Fibroblast of mammary gland (primary cell): ENCODE measurements around the gene SMIM36.

ENCODE experiments used
- DNase-seq: peaks from one replicate; pipeline ENCODE4 v3.0.0-alpha.2; 2010; ENCODE audit warnings: low read depth
- H3K4me3 ChIP-seq: 2 replicates; pipeline ENCODE4 v1.5.1; 2011; ENCODE audit warnings: low read depth, mild to moderate bottlenecking, low read length, moderate library complexity; ENCODE audit not compliant: control insufficient read depth
- TF ChIP-seq, protein P1 (sequence below): conservative IDR thresholded peaks from 2 replicates; pipeline ENCODE4 v1.5.1; 2011; ENCODE audit warnings: low read depth, low read length, inconsistent platforms; ENCODE audit not compliant: control insufficient read depth, insufficient read depth

SMIM36 gene

DNA sequence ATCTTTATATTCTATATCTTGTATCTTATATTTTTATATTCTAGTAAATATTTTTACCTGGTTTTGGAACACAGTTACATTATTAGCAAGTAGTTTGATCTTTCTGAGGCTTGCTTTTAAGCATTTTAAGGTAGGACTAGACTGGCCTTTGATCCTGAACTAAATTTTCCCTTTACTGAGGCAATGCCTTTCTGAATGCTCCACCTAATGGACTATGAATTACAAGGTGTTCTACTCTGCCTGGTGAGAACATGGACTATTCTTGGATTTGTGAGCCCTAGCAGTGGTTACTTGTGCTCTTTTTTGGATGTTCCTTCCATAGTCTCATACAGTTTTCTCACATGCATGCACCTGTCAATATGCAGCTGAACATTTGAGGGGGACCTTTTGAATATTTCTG lies 32.5 kb upstream of the SMIM36 start:
- DNase-seq: no peak
- TF ChIP-seq, protein P1, sequence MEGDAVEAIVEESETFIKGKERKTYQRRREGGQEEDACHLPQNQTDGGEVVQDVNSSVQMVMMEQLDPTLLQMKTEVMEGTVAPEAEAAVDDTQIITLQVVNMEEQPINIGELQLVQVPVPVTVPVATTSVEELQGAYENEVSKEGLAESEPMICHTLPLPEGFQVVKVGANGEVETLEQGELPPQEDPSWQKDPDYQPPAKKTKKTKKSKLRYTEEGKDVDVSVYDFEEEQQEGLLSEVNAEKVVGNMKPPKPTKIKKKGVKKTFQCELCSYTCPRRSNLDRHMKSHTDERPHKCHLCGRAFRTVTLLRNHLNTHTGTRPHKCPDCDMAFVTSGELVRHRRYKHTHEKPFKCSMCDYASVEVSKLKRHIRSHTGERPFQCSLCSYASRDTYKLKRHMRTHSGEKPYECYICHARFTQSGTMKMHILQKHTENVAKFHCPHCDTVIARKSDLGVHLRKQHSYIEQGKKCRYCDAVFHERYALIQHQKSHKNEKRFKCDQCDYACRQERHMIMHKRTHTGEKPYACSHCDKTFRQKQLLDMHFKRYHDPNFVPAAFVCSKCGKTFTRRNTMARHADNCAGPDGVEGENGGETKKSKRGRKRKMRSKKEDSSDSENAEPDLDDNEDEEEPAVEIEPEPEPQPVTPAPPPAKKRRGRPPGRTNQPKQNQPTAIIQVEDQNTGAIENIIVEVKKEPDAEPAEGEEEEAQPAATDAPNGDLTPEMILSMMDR: no peak
- no peak overlapping the region for H3K4me3 ChIP-seq

DNA sequence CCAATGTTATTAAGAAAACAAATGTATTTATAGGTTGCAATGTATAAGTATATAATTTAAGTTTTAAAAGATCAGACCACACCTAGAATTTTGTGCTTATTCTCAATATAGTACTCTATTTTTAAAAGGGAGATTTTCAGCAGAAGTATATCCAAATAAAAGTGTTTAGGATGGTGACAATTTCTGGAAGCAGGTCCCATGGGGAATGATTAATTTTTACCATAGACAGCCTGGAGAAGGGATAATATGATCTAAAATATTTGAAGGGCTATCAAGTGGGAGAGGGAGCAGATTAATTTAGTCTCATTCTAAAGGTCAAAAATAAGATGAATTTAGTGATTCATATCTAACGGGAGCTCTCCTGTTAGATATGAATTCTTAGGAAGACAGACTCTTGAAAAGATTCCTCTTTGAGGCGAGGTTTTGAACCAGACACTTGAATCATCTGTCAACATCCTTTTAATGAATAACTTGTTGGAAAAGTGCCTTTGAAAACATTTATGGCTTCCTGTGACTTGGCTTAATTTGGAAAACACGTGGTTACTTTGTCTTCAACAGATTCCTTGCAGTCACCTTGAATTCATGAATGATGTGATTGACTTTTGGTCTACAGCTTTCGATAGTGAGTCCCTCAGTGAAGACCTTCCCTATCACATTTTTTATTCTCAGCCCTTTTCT lies 29.3 kb upstream of the SMIM36 start:
- no peak overlapping the region for H3K4me3 ChIP-seq
- TF ChIP-seq, protein P1: no peak
- peak; percentile 88 for DNase-seq

DNA sequence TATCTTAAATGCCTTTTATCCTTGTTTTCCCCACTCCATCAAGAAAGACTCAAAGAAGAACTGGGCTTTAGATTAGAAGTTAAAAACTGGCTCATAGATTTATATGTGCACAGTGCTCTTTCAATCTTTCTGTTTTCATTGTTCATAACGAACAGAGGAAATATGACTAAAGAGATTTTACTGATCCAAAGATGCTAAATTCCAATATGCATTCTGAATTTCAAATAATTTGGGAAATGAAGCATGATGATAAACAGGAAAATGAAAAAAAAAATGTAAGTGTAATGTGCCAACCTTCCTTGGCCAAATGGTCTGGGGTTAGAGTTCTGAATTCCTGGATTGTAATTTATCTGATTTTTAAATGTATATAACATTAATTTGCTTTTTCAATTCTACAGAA lies 25.0 kb upstream of the SMIM36 start:
- TF ChIP-seq, protein P1: no peak
- no peak overlapping the region for H3K4me3 ChIP-seq
- DNase-seq: no peak

DNA sequence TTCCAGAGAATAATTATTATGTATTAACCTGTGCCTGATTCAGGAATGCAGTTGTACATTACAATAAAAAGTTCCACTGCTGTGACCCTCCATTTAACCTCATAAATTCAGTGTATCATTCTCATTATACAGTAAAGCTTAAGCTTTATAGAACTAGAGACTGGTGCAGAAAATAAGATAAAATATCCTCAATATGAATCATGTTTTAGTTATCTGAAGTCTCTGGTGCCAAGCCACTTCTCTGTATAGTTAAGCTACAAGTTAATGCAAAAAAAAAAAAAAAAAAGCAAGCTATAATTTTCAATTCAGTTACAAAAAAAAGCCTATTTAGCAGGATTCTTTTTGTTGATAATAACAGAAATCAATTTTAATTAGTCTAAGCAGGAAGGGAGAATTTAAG lies 22.4 kb upstream of the SMIM36 start:
- peak; percentile 12 for DNase-seq
- TF ChIP-seq, protein P1: no peak
- no peak overlapping the region for H3K4me3 ChIP-seq

DNA sequence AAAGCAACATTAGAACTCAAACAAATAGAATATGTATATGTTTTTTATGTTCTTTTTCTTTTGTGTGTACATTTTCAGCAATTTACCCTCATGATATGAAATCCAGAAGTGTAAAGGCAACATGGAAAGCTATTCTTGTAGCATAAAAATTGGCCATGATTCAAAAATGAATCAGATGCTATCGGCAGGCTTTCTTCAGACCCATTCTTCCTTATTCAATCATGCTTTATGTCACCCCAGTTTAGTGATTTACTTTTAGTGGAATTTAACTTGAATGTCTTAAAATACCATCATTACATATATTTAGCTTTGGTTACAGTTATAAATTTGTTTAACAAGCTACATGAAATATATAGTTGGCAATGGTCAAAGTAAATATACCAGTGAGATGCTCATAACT lies 21.4 kb upstream of the SMIM36 start:
- H3K4me3 ChIP-seq: no peak overlapping the region
- TF ChIP-seq, protein P1: no peak
- DNase-seq: no peak

DNA sequence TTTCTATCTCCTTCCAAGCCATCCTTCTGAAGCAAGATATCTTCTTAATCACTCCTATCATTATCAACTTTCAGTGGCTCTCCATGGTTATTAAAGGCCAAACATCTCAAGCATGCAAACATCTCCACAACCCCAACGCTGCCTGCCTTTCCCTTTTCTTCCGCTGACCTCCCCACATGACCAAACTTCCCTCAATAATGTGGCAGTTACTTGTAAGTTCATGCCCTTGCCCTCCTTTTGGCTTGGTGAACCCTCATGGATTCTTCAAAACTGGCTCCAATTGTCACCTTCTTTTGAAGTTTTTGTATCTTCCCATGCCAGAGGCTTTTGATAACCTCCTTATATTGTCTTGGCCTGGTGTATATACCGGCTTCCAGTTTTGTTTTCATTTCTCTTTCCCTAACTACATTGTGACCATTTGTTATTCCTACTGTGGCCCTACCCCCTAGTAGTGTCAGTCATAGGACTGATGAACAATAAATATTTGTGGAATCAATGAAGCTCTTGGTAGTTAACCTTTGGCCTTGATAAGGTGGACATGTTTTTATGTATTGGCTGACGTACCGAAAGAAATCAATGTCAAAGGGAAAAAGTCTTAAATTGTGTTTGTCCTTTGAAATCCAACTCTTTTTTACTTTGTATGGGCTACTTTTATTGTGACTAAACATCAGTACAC lies 19.9 kb upstream of the SMIM36 start:
- H3K4me3 ChIP-seq: no peak overlapping the region
- DNase-seq: no peak
- TF ChIP-seq, protein P1: no peak
